ENCODE data around the gene SMTNL2. TPM values are rescaled to one million over a fixed set of nuclear protein-coding genes. Genes with fewer than 3 reads are reported as not detected.

SMTNL2 gene
- total and polyA plus RNA-seq, 2 donors (not counting 1 experiment from before 2014, with no cell fraction given): 0.17 to 0.99 TPM

DNA sequence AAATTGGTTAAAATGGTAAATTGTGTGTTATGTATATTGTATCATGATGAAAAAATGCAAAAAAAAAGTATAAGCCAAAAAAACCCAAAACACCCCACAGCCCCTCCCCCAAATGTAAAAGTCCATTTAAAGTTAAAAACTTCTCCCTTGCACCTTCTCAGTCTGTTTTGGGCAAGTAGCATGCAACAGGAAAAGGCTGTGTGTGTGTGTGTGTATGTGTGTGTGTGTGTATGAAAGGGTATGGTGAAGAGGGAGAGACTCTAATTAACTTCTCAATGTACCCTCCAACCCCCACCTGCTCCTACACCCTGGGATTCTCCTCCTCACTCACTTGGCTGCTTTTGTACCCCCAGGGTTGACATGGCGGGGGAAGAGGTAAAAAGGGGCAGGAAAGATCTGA lies 14.7 kb upstream of the SMTNL2 start:
- no peaks in the 10 kb centered on the region for H3K4me1 ChIP-seq (ENCODE audit: control insufficient read depth, extremely low read depth, insufficient read depth, low read length)
- H3K4me2 ChIP-seq (ENCODE audit: extremely low read depth, insufficient read depth, low read length): no peak overlapping the region
- no peaks in the 10 kb centered on the region for H4K20me1 ChIP-seq (ENCODE audit: control insufficient read depth, extremely low read depth, insufficient read depth, low read length)
- no peak overlapping the region for H2AFZ ChIP-seq (ENCODE audit: low read length)
- no peak overlapping the region for H3K27ac ChIP-seq (ENCODE audit: insufficient read depth, low read length)
- no peak for TF ChIP-seq EZH2 (IDR thresholded peaks at IDR 0.05; ENCODE audit: low read length, missing control alignments)
- TF ChIP-seq, protein P1, sequence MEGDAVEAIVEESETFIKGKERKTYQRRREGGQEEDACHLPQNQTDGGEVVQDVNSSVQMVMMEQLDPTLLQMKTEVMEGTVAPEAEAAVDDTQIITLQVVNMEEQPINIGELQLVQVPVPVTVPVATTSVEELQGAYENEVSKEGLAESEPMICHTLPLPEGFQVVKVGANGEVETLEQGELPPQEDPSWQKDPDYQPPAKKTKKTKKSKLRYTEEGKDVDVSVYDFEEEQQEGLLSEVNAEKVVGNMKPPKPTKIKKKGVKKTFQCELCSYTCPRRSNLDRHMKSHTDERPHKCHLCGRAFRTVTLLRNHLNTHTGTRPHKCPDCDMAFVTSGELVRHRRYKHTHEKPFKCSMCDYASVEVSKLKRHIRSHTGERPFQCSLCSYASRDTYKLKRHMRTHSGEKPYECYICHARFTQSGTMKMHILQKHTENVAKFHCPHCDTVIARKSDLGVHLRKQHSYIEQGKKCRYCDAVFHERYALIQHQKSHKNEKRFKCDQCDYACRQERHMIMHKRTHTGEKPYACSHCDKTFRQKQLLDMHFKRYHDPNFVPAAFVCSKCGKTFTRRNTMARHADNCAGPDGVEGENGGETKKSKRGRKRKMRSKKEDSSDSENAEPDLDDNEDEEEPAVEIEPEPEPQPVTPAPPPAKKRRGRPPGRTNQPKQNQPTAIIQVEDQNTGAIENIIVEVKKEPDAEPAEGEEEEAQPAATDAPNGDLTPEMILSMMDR (conservative IDR thresholded peaks at IDR 0.05 in 1 of 2, IDR thresholded peaks at IDR 0.05 in 1 of 2; ENCODE audit: low read depth in 1 of 2, low read length in 2 of 2): no peak
- no peaks in the 10 kb centered on the region for H3K36me3 ChIP-seq (ENCODE audit: control insufficient read depth, insufficient read depth, low read length)
- H3K79me2 ChIP-seq (ENCODE audit: control insufficient read depth, insufficient read depth, low read length): no peaks in the 10 kb centered on the region
- DNase-seq (ENCODE audit: low read depth in 2 of 2): no peak
- H3K4me3 ChIP-seq (replicated peaks in 1 of 4; ENCODE audit: control extremely low read depth in 1 of 4, insufficient read depth in 1 of 4, low read depth in 3 of 4, low read length in 4 of 4): no peak overlapping the region
- H3K9me3 ChIP-seq (ENCODE audit: control insufficient read depth, insufficient read depth, low read depth, low read length): no peaks in the 10 kb centered on the region
- no peaks in the 10 kb centered on the region for H3K27me3 ChIP-seq (ENCODE audit: control insufficient read depth, insufficient read depth, low read length)
- H3K9ac ChIP-seq (ENCODE audit: insufficient read depth, low read length): no peak overlapping the region

DNA sequence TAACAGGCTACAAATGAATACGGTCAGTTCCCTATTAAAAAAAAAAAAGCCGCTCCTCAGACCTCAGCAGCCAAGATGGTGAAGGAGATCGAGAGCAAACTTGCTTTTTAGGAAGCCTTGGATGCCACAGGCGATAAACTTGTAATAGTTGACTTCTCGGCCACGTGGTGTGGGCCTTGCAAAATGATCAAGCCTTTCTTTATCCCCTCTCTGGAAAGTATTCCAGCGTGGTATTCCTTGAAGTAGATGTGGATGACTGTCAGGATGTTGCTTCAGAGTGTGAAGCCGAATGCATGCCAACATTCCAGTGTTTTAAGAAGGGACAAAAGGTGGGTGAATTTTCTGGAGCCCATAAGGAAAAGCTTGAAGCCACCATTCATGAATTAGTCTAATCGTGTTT lies 12.2 kb upstream of the SMTNL2 start:
- Histone ChIP-seq H3K9me3 (ENCODE audit: control insufficient read depth, insufficient read depth, low read depth, low read length) (no peaks in the 10 kb centered on the region), H3K4me1 (ENCODE audit: control insufficient read depth, extremely low read depth, insufficient read depth, low read length) (no peaks in the 10 kb centered on the region), H2AFZ (ENCODE audit: low read length) (no peak overlapping the region), H3K36me3 (ENCODE audit: control insufficient read depth, insufficient read depth, low read length) (no peaks in the 10 kb centered on the region), H3K4me3 (replicated peaks in 1 of 4; ENCODE audit: control extremely low read depth in 1 of 4, insufficient read depth in 1 of 4, low read depth in 3 of 4, low read length in 4 of 4) (no peak overlapping the region), H3K9ac (ENCODE audit: insufficient read depth, low read length) (no peak overlapping the region), H4K20me1 (ENCODE audit: control insufficient read depth, extremely low read depth, insufficient read depth, low read length) (no peaks in the 10 kb centered on the region), H3K4me2 (ENCODE audit: extremely low read depth, insufficient read depth, low read length) (no peak overlapping the region), H3K79me2 (ENCODE audit: control insufficient read depth, insufficient read depth, low read length) (no peaks in the 10 kb centered on the region), H3K27me3 (ENCODE audit: control insufficient read depth, insufficient read depth, low read length) (no peaks in the 10 kb centered on the region), H3K27ac (ENCODE audit: insufficient read depth, low read length) (no peak overlapping the region)
- TF ChIP-seq EZH2 (IDR thresholded peaks at IDR 0.05; ENCODE audit: low read length, missing control alignments): no peak
- TF ChIP-seq, protein P1 (conservative IDR thresholded peaks at IDR 0.05 in 1 of 2, IDR thresholded peaks at IDR 0.05 in 1 of 2; ENCODE audit: low read depth in 1 of 2, low read length in 2 of 2): no peak
- DNase-seq (ENCODE audit: low read depth in 2 of 2): no peak

DNA sequence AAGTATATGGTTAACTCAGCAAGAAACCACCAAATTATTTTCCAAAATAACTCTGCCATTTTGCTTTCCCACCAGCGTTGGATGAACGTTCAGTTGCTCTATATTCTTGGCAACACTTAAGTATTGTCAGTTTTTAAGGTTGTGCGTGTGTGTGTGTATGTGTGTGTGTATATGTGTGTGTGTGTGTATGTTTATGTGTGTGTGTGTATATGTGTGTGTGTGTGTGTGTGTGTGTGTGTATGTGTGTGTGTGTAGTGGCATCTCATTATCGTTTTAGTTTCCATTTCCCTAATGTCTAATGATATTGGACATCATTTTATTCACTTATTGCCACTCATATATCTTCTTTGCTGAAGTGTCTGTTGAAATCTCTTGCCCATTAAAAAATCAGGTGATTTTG lies 11.2 kb upstream of the SMTNL2 start:
- no peak overlapping the region for H3K9ac ChIP-seq (ENCODE audit: insufficient read depth, low read length)
- H3K4me3 ChIP-seq (replicated peaks in 1 of 4; ENCODE audit: control extremely low read depth in 1 of 4, insufficient read depth in 1 of 4, low read depth in 3 of 4, low read length in 4 of 4): no peak overlapping the region
- TF ChIP-seq EZH2 (IDR thresholded peaks at IDR 0.05; ENCODE audit: low read length, missing control alignments): no peak
- TF ChIP-seq, protein P1 (conservative IDR thresholded peaks at IDR 0.05 in 1 of 2, IDR thresholded peaks at IDR 0.05 in 1 of 2; ENCODE audit: low read depth in 1 of 2, low read length in 2 of 2): no peak
- no peaks in the 10 kb centered on the region for H3K79me2 ChIP-seq (ENCODE audit: control insufficient read depth, insufficient read depth, low read length)
- DNase-seq (ENCODE audit: low read depth in 2 of 2): no peak
- H3K27me3 ChIP-seq (ENCODE audit: control insufficient read depth, insufficient read depth, low read length): no peaks in the 10 kb centered on the region
- no peak overlapping the region for H3K4me2 ChIP-seq (ENCODE audit: extremely low read depth, insufficient read depth, low read length)
- H2AFZ ChIP-seq (ENCODE audit: low read length): no peak overlapping the region
- no peaks in the 10 kb centered on the region for H3K36me3 ChIP-seq (ENCODE audit: control insufficient read depth, insufficient read depth, low read length)
- H3K27ac ChIP-seq (ENCODE audit: insufficient read depth, low read length): no peak overlapping the region
- H3K4me1 ChIP-seq (ENCODE audit: control insufficient read depth, extremely low read depth, insufficient read depth, low read length): no peaks in the 10 kb centered on the region
- no peaks in the 10 kb centered on the region for H3K9me3 ChIP-seq (ENCODE audit: control insufficient read depth, insufficient read depth, low read depth, low read length)
- no peaks in the 10 kb centered on the region for H4K20me1 ChIP-seq (ENCODE audit: control insufficient read depth, extremely low read depth, insufficient read depth, low read length)
